Caco-2 (cell line): ENCODE measurements around the gene ANKRD44. TPM values are rescaled to one million over a fixed set of nuclear protein-coding genes. Genes with fewer than 3 reads are reported as not detected.

Experiments used
- BruUV-seq: library from RNA; stranded (reverse); fragments of 400-500 nt; replicated peaks from 2 replicates; lab custom pipeline; 2021; lab: Mats Ljungman, UMichigan
- CTCF ChIA-PET: fragments of 300-600 bp; sonication (Branson Sonifier 250); formaldehyde crosslinking; loops from one replicate; lab custom pipeline; 2022; ENCODE audit warnings: antibody characterized with exemption; lab: Charles Lee
- POLR2A ChIA-PET: fragments of 300-600 bp; sonication (Branson Sonifier 250); formaldehyde crosslinking; loops from one replicate; lab custom pipeline; 2022; ENCODE audit warnings: antibody characterized with exemption; lab: Charles Lee
- DNase-seq, 2 experiments: peaks; one replicate each; pipeline versions ENCODE4 v3.0.0 to v3.0.0-alpha.2; 2020 to 2022
- H3K27me3 ChIP-seq: replicated peaks from 2 replicates; pipeline ENCODE4 v1.6.0; 2011; ENCODE audit warnings: low read length; ENCODE audit not compliant: control insufficient read depth, insufficient read depth
- H3K36me3 ChIP-seq: 2 replicates; pipeline ENCODE4 v1.5.1; 2011; ENCODE audit warnings: low read length; ENCODE audit not compliant: control insufficient read depth, insufficient read depth
- H3K4me1 ChIP-seq: fragments of 250-450 bp; sonication (Bioruptor Pico); 2 replicates; pipeline ENCODE4 v1.5.1; 2020; ENCODE audit warnings: mild to moderate bottlenecking
- H3K4me3 ChIP-seq: 2 replicates; pipeline ENCODE4 v1.5.1; 2011; ENCODE audit warnings: low read depth, mild to moderate bottlenecking, control low read depth, low read length
- H3K9me3 ChIP-seq: fragments of 250-450 bp; sonication (Bioruptor Pico); 2 replicates; pipeline ENCODE4 v1.5.1; 2020; ENCODE audit warnings: mild to moderate bottlenecking, moderate library complexity
- H3K27ac Mint-ChIP-seq: one replicate; pipeline ENCODE4 v1.8.0; 2022; ENCODE audit warnings: mixed read lengths; ENCODE audit not compliant: unreplicated experiment
- H3K27me3 Mint-ChIP-seq: one replicate; pipeline ENCODE4 v1.8.0; 2022; ENCODE audit warnings: mixed read lengths; ENCODE audit not compliant: insufficient read depth, unreplicated experiment
- H3K36me3 Mint-ChIP-seq: one replicate; pipeline ENCODE4 v1.8.0; 2022; ENCODE audit warnings: mild to moderate bottlenecking, mixed read lengths; ENCODE audit not compliant: insufficient read depth, unreplicated experiment
- H3K4me1 Mint-ChIP-seq: one replicate; pipeline ENCODE4 v1.8.0; 2022; ENCODE audit warnings: low read depth, mixed read lengths; ENCODE audit not compliant: unreplicated experiment
- H3K4me3 Mint-ChIP-seq: one replicate; pipeline ENCODE4 v1.8.0; 2022; ENCODE audit warnings: mild to moderate bottlenecking, moderate library complexity, mixed read lengths; ENCODE audit not compliant: unreplicated experiment
- H3K9me3 Mint-ChIP-seq: one replicate; pipeline ENCODE4 v1.8.0; 2022; ENCODE audit warnings: mixed read lengths; ENCODE audit not compliant: unreplicated experiment
- intact Hi-C: fragments of 100-400 bp; cut with micrococcal nuclease; formaldehyde crosslinking; loops from one replicate; pipeline ENCODE4 v1.10.0; 2022; ENCODE audit not compliant: unreplicated experiment
- total RNA-seq: library from RNA; stranded (reverse); gene quantifications from 2 replicates; pipeline ENCODE4 v1.2.3, GENCODE V29; 2022
- TF ChIP-seq, protein P1 (sequence below), 2 experiments: fragments of 200-600 bp in 1 of 2; IDR thresholded peaks; 1 replicate in 1 of 2; 2 replicates in 1 of 2; pipeline versions ENCODE4 v1.5.1 to v1.8.0; 2011 to 2022; ENCODE audit warnings: antibody characterized with exemption in 1 of 2, control low read depth in 1 of 2, inconsistent platforms in 1 of 2, low read depth in 1 of 2, low read length in 1 of 2, mild to moderate bottlenecking in 1 of 2, moderate library complexity in 1 of 2; ENCODE audit not compliant: insufficient read depth in 1 of 2, severe bottlenecking in 1 of 2, unreplicated experiment in 1 of 2

Gene ANKRD44
- total RNA-seq, 1 experiment from 2014 or later, result 1.0 TPM

DNA sequence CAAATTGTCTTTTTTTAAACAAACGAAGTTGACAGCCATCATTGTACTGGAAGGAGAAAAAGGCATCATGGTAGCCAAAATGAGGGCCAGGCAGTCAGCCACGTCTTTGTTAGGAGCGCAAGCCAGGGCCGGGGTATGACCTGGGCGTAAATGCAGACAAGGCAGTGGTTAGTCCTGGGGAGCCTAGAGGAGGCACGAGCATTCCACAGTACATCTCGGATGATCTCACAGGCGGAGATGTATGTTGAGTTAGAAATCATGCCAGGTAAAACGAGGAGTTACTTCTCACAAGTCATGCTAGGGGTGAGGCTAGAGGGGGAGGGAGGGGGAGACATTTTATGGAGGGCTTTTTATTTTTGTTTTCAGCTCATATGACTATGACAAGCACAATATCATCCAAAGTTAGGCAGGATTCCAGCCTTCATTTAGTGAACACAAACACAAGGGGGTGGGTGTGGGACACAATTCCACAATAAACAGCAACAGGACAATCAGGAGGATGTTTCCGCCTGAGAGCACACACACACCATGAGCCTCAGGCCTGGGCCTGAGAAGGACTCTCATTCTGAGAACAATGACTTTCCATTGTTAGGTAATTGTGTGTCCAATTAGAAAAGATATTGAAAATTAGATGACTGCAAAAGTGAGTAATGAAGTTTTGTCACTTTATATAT is 319.7 kb downstream of the ANKRD44 start:
- Histone ChIP-seq H3K4me1 (no peaks in the 10 kb centered on the region), H3K27me3 (no peaks in the 10 kb centered on the region), H3K4me3 (no peak overlapping the region), H3K9me3 (no peaks in the 10 kb centered on the region), H3K36me3 (no peaks in the 10 kb centered on the region)
- no peak for DNase-seq
- no peaks in the 10 kb centered on the region for H3K36me3 Mint-ChIP-seq
- intact Hi-C loops, result no loop called here
- CTCF ChIA-PET, result no interaction called here
- no TSS peak for BruUV-seq
- H3K4me3 Mint-ChIP-seq, result no peak overlapping the region
- POLR2A ChIA-PET, result no interaction called here
- no peaks in the 10 kb centered on the region for H3K9me3 Mint-ChIP-seq
- H3K27ac Mint-ChIP-seq, result no peak overlapping the region
- H3K27me3 Mint-ChIP-seq, result no peaks in the 10 kb centered on the region
- no peaks in the 10 kb centered on the region for H3K4me1 Mint-ChIP-seq
- TF ChIP-seq, protein P1, sequence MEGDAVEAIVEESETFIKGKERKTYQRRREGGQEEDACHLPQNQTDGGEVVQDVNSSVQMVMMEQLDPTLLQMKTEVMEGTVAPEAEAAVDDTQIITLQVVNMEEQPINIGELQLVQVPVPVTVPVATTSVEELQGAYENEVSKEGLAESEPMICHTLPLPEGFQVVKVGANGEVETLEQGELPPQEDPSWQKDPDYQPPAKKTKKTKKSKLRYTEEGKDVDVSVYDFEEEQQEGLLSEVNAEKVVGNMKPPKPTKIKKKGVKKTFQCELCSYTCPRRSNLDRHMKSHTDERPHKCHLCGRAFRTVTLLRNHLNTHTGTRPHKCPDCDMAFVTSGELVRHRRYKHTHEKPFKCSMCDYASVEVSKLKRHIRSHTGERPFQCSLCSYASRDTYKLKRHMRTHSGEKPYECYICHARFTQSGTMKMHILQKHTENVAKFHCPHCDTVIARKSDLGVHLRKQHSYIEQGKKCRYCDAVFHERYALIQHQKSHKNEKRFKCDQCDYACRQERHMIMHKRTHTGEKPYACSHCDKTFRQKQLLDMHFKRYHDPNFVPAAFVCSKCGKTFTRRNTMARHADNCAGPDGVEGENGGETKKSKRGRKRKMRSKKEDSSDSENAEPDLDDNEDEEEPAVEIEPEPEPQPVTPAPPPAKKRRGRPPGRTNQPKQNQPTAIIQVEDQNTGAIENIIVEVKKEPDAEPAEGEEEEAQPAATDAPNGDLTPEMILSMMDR (IDR thresholded peaks at IDR 0.05; ENCODE audit: insufficient read depth in 1 of 2, low read depth in 1 of 2, low read length in 1 of 2, severe bottlenecking in 1 of 2, unreplicated experiment in 1 of 2), result no peak

DNA sequence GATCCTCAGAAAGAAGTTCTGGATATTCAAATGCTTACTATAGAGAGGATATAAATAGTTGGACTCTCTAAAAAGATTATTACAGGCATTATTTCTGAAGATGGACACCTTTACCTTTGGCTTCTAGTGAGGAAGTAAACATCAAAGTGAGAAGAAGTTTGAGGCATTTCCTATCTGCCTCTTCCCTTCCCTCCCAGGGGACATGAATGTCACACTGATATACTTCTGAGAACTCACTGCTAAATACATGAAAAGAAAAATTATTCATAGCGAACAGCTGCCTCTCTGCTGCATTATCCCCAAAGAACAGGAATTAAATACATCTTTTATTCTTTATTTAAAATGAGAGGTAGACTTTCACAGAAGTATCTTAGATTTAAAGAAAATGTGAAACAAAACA is 320.5 kb downstream of the ANKRD44 start:
- Mint-ChIP-seq H3K36me3 (no peaks in the 10 kb centered on the region), H3K4me1 (no peaks in the 10 kb centered on the region), H3K27me3 (no peaks in the 10 kb centered on the region), H3K4me3 (no peak overlapping the region), H3K9me3 (no peaks in the 10 kb centered on the region), H3K27ac (no peak overlapping the region)
- Histone ChIP-seq H3K4me1 (no peaks in the 10 kb centered on the region), H3K27me3 (no peaks in the 10 kb centered on the region), H3K36me3 (no peaks in the 10 kb centered on the region), H3K9me3 (no peaks in the 10 kb centered on the region), H3K4me3 (no peak overlapping the region)
- no TSS peak for BruUV-seq
- no peak for DNase-seq
- POLR2A ChIA-PET, result no interaction called here
- intact Hi-C loops, result no loop called here
- TF ChIP-seq, protein P1 (IDR thresholded peaks at IDR 0.05; ENCODE audit: insufficient read depth in 1 of 2, low read depth in 1 of 2, low read length in 1 of 2, severe bottlenecking in 1 of 2, unreplicated experiment in 1 of 2), result no peak
- CTCF ChIA-PET, result no interaction called here

DNA sequence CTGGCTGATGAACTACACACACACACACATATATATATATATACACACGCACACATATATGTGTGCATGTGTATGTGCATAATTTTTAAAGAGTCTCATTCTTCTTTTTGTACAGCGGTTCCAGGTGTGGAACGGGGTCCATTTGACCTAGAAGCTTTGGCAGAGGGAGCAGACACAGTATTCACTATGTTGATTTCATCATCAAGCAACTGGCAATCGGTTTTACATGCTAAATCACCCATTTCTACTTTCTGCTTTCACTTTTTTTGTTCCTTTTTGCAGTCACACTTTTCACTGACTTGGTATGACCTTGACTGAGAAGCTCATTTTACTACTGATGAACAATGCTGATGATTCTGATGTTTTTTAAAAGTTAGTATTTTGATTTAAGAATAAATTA is 321.1 kb downstream of the ANKRD44 start:
- H3K27ac Mint-ChIP-seq, result no peak overlapping the region
- Histone ChIP-seq H3K4me1 (no peaks in the 10 kb centered on the region), H3K4me3 (no peak overlapping the region), H3K36me3 (no peaks in the 10 kb centered on the region), H3K9me3 (no peaks in the 10 kb centered on the region), H3K27me3 (no peaks in the 10 kb centered on the region)
- H3K27me3 Mint-ChIP-seq, result no peaks in the 10 kb centered on the region
- ChIA-PET POLR2A (no interaction called here), CTCF (no interaction called here)
- TF ChIP-seq, protein P1 (IDR thresholded peaks at IDR 0.05; ENCODE audit: insufficient read depth in 1 of 2, low read depth in 1 of 2, low read length in 1 of 2, severe bottlenecking in 1 of 2, unreplicated experiment in 1 of 2), result no peak
- H3K9me3 Mint-ChIP-seq, result no peaks in the 10 kb centered on the region
- no peaks in the 10 kb centered on the region for H3K36me3 Mint-ChIP-seq
- BruUV-seq, result no TSS peak
- H3K4me1 Mint-ChIP-seq, result no peaks in the 10 kb centered on the region
- intact Hi-C loops, result no loop called here
- DNase-seq, result no peak
- H3K4me3 Mint-ChIP-seq, result no peak overlapping the region
